Neutrophil (primary cell): ENCODE data around the gene PRKN.
"Not testable (repeated sequence)": the region's sequence is repeated elsewhere in the genome, so short reads cannot be mapped to it uniquely, and the experiment has no call there.

Experiments used
- H3K27ac ChIP-seq: fragments of 200-600 bp; sonication (generic); 2 replicates; pipeline ENCODE4 v1.5.1; 2016; ENCODE audit warnings: mild to moderate bottlenecking, moderate library complexity
- H3K27me3 ChIP-seq: fragments of 200-600 bp; sonication (generic); 2 replicates; pipeline ENCODE4 v1.6.0; 2016; ENCODE audit warnings: mild to moderate bottlenecking
- H3K36me3 ChIP-seq: fragments of 200-600 bp; sonication (generic); 2 replicates; pipeline ENCODE4 v1.5.1; 2017
- H3K4me1 ChIP-seq, 2 experiments: fragments of 200-600 bp in 1 of 2; sonication (generic) in 1 of 2; 1 replicate in 1 of 2; 2 replicates in 1 of 2; pipeline versions ENCODE4 v1.5.1 to v1.6.1; 2013 to 2016; ENCODE audit warnings: low read depth in 1 of 2, low read length in 1 of 2, mild to moderate bottlenecking in 1 of 2, moderate library complexity in 1 of 2; ENCODE audit not compliant: control insufficient read depth in 1 of 2, insufficient read depth in 1 of 2
- H3K4me3 ChIP-seq, 2 experiments: fragments of 200-600 bp in 1 of 2; sonication (generic) in 1 of 2; 1 replicate in 1 of 2; 2 replicates in 1 of 2; pipeline ENCODE4 v1.5.1; 2013 to 2016; ENCODE audit warnings: low read depth in 1 of 2, low read length in 1 of 2, mild to moderate bottlenecking in 1 of 2, moderate library complexity in 1 of 2
- H3K9me3 ChIP-seq: fragments of 200-600 bp; sonication (generic); 2 replicates; pipeline ENCODE4 v1.5.1; 2016
- TF ChIP-seq, protein P1 (sequence below): fragments of 200-600 bp; sonication (generic); IDR thresholded peaks from 2 replicates; pipeline ENCODE4 v1.5.1; 2016; ENCODE audit warnings: antibody characterized with exemption

Gene PRKN

GRCh38 chr6:161319231-161319630, 1408.3 kb downstream of the PRKN start:
- Histone ChIP-seq H3K36me3 (no peaks in the 10 kb centered on the region), H3K4me1 (no peaks in the 10 kb centered on the region), H3K9me3 (no peaks in the 10 kb centered on the region), H3K27ac (no peak overlapping the region), H3K27me3 (no peaks in the 10 kb centered on the region), H3K4me3 (no peak overlapping the region)
- TF ChIP-seq, protein P1, sequence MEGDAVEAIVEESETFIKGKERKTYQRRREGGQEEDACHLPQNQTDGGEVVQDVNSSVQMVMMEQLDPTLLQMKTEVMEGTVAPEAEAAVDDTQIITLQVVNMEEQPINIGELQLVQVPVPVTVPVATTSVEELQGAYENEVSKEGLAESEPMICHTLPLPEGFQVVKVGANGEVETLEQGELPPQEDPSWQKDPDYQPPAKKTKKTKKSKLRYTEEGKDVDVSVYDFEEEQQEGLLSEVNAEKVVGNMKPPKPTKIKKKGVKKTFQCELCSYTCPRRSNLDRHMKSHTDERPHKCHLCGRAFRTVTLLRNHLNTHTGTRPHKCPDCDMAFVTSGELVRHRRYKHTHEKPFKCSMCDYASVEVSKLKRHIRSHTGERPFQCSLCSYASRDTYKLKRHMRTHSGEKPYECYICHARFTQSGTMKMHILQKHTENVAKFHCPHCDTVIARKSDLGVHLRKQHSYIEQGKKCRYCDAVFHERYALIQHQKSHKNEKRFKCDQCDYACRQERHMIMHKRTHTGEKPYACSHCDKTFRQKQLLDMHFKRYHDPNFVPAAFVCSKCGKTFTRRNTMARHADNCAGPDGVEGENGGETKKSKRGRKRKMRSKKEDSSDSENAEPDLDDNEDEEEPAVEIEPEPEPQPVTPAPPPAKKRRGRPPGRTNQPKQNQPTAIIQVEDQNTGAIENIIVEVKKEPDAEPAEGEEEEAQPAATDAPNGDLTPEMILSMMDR = no peak

DNA sequence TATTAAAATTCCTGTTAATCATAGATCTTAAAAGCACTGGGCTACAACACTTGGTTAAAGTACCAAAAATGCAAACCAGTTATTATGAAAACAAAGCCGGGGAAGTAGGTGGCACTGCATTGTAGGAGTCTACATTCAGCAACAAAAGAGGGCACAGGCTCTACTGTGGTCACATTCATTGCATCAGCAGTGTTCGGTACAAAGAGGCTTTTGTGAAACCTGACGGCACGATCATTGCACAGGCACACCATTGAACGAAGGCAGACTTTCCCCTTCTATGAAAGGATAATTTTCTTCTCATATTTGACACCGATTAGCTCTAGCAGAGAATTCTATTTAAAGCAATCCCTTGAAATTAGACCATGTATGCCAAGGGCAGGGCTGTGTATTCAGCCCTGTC, 1409.1 kb downstream of the PRKN start:
- H3K9me3 ChIP-seq = no peaks in the 10 kb centered on the region
- H3K4me3 ChIP-seq = no peak overlapping the region
- no peaks in the 10 kb centered on the region for H3K27me3 ChIP-seq
- no peaks in the 10 kb centered on the region for H3K36me3 ChIP-seq
- TF ChIP-seq, protein P1 = no peak
- no peaks in the 10 kb centered on the region for H3K4me1 ChIP-seq
- no peak overlapping the region for H3K27ac ChIP-seq

- H3K4me3 ChIP-seq = no peak overlapping the region
- H3K9me3 ChIP-seq = no peaks in the 10 kb centered on the region
- no peak overlapping the region for H3K27ac ChIP-seq
- H3K27me3 ChIP-seq = no peaks in the 10 kb centered on the region
- TF ChIP-seq, protein P1 = no peak
- H3K36me3 ChIP-seq = no peaks in the 10 kb centered on the region
- no peaks in the 10 kb centered on the region for H3K4me1 ChIP-seq
Observed at GRCh38 chr6:161316531-161316930, 1411.0 kb downstream of the PRKN start.

GRCh38 chr6:161315246-161315917, 1412.2 kb downstream of the PRKN start:
- H3K9me3 ChIP-seq, H3K36me3 ChIP-seq, H3K4me3 ChIP-seq, H3K4me1 ChIP-seq, H3K27ac ChIP-seq, H3K27me3 ChIP-seq: not testable (repeated sequence)

- not testable (repeated sequence) for H3K4me3 ChIP-seq, H3K27me3 ChIP-seq, H3K9me3 ChIP-seq, H3K27ac ChIP-seq, H3K36me3 ChIP-seq, H3K4me1 ChIP-seq
Observed at GRCh38 chr6:161314541-161315245, 1412.9 kb downstream of the PRKN start.

DNA sequence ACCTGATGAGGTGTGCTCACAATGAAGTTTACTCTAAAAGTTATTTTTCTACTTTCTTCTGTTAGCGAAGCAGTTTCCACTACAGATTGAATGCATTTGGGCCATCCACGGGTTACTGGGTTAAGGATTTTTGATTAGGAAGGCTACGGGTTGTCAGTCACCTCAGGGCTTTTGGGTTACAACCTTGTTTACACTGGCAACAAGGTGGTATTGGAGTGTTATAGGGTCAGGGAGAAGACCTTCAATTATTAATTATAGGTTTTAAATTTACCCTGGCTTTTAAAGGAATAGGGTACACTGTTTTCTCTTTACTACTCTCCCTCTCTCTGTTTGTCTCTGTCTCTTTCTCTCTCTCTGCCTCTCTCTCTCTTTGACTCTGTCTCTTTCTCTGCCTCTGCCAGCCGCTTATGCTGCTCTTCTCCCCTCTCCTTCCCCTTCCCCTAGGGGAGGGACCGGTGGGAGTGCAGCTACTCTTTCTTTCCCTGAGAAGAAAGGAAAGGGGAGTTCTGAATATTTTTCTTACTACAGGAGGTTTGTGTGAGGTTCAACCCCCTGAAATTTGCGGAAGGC, 1413.5 kb downstream of the PRKN start:
- H3K4me3 ChIP-seq = no peak overlapping the region
- H3K4me1 ChIP-seq = no peaks in the 10 kb centered on the region
- TF ChIP-seq, protein P1 = no peak
- H3K27ac ChIP-seq = no peak overlapping the region
- H3K27me3 ChIP-seq = no peaks in the 10 kb centered on the region
- no peaks in the 10 kb centered on the region for H3K9me3 ChIP-seq
- H3K36me3 ChIP-seq = no peaks in the 10 kb centered on the region

- H3K36me3 ChIP-seq, H3K9me3 ChIP-seq, H3K4me1 ChIP-seq, H3K27ac ChIP-seq, H3K27me3 ChIP-seq, H3K4me3 ChIP-seq: not testable (repeated sequence)
Observed at GRCh38 chr6:161313475-161313874, 1414.1 kb downstream of the PRKN start.

- not testable (repeated sequence) for H3K4me3 ChIP-seq, H3K9me3 ChIP-seq, H3K4me1 ChIP-seq, H3K36me3 ChIP-seq, H3K27ac ChIP-seq, H3K27me3 ChIP-seq
Observed at GRCh38 chr6:161309774-161310173, 1417.8 kb downstream of the PRKN start.
